ENCODE results near the gene TAS2R50. TPM values are rescaled to one million over a fixed set of nuclear protein-coding genes. Genes with fewer than 3 reads are reported as not detected.

The TAS2R50 gene
- total RNA-seq, 1 experiment from 2014 or later, result 2.7 TPM

- CTCF ChIA-PET, result no interaction called here
- Histone ChIP-seq H3K4me3 (ENCODE audit: low read depth, low read length, poor library complexity, severe bottlenecking) (no peak overlapping the region), H3K27me3 (replicated peaks; ENCODE audit: insufficient read depth, low read depth, low read length, poor library complexity) (no peaks in the 10 kb centered on the region), H3K9me3 (ENCODE audit: low read depth, low read length, poor library complexity, severe bottlenecking) (no peaks in the 10 kb centered on the region), H3K4me1 (ENCODE audit: insufficient read depth, low read length, poor library complexity, severe bottlenecking) (no peaks in the 10 kb centered on the region), H3K27ac (ENCODE audit: low read depth, low read length, poor library complexity, severe bottlenecking) (no peak overlapping the region), H3K36me3 (ENCODE audit: insufficient read depth, low read length, poor library complexity, severe bottlenecking) (no peaks in the 10 kb centered on the region)
- no peak for DNase-seq (ENCODE audit: low spot score)
- intact Hi-C loops (cut with micrococcal nuclease; ENCODE audit: unreplicated experiment), result no loop called here
- POLR2A ChIA-PET (ENCODE audit: low non-redundant PET), result no interaction called here
- TF ChIP-seq EZH2 (IDR thresholded peaks at IDR 0.05; ENCODE audit: borderline replicate concordance, low read depth, low read length, poor library complexity, severe bottlenecking) (no peak), CTCF (conservative IDR thresholded peaks at IDR 0.05; ENCODE audit: low read depth, low read length) (no peak)
- no TSS peak for BruUV-seq (replicated peaks)
These were observed 30.2 kb upstream of the TAS2R50 start for GRCh38 chr12:11016937-11017336.

- Histone ChIP-seq H3K4me1 (ENCODE audit: insufficient read depth, low read length, poor library complexity, severe bottlenecking) (no peaks in the 10 kb centered on the region), H3K27me3 (replicated peaks; ENCODE audit: insufficient read depth, low read depth, low read length, poor library complexity) (no peaks in the 10 kb centered on the region), H3K27ac (ENCODE audit: low read depth, low read length, poor library complexity, severe bottlenecking) (no peak overlapping the region), H3K36me3 (ENCODE audit: insufficient read depth, low read length, poor library complexity, severe bottlenecking) (no peaks in the 10 kb centered on the region), H3K9me3 (ENCODE audit: low read depth, low read length, poor library complexity, severe bottlenecking) (no peaks in the 10 kb centered on the region), H3K4me3 (ENCODE audit: low read depth, low read length, poor library complexity, severe bottlenecking) (no peak overlapping the region)
- BruUV-seq (replicated peaks), result no TSS peak
- DNase-seq (ENCODE audit: low spot score), result no peak
- ChIA-PET POLR2A (ENCODE audit: low non-redundant PET) (no interaction called here), CTCF (no interaction called here)
- intact Hi-C loops (cut with micrococcal nuclease; ENCODE audit: unreplicated experiment), result no loop called here
- TF ChIP-seq CTCF (conservative IDR thresholded peaks at IDR 0.05; ENCODE audit: low read depth, low read length) (no peak), EZH2 (IDR thresholded peaks at IDR 0.05; ENCODE audit: borderline replicate concordance, low read depth, low read length, poor library complexity, severe bottlenecking) (no peak)
These were observed 29.2 kb upstream of the TAS2R50 start for GRCh38 chr12:11015775-11016430.

- POLR2A ChIA-PET (ENCODE audit: low non-redundant PET), result no interaction called here
- DNase-seq (ENCODE audit: low spot score), result no peak
- Histone ChIP-seq H3K4me1 (ENCODE audit: insufficient read depth, low read length, poor library complexity, severe bottlenecking) (no peaks in the 10 kb centered on the region), H3K4me3 (ENCODE audit: low read depth, low read length, poor library complexity, severe bottlenecking) (no peak overlapping the region), H3K27ac (ENCODE audit: low read depth, low read length, poor library complexity, severe bottlenecking) (no peak overlapping the region), H3K9me3 (ENCODE audit: low read depth, low read length, poor library complexity, severe bottlenecking) (no peaks in the 10 kb centered on the region), H3K27me3 (replicated peaks; ENCODE audit: insufficient read depth, low read depth, low read length, poor library complexity) (no peaks in the 10 kb centered on the region), H3K36me3 (ENCODE audit: insufficient read depth, low read length, poor library complexity, severe bottlenecking) (no peaks in the 10 kb centered on the region)
- CTCF ChIA-PET, result no interaction called here
- intact Hi-C loops (cut with micrococcal nuclease; ENCODE audit: unreplicated experiment), result no loop called here
- TF ChIP-seq CTCF (conservative IDR thresholded peaks at IDR 0.05; ENCODE audit: low read depth, low read length), result no peak
- BruUV-seq (replicated peaks), result no TSS peak
These were observed 27.5 kb upstream of the TAS2R50 start for GRCh38 chr12:11014234-11014633.
